ENCODE results near the gene ALDH3A1.

DNA sequence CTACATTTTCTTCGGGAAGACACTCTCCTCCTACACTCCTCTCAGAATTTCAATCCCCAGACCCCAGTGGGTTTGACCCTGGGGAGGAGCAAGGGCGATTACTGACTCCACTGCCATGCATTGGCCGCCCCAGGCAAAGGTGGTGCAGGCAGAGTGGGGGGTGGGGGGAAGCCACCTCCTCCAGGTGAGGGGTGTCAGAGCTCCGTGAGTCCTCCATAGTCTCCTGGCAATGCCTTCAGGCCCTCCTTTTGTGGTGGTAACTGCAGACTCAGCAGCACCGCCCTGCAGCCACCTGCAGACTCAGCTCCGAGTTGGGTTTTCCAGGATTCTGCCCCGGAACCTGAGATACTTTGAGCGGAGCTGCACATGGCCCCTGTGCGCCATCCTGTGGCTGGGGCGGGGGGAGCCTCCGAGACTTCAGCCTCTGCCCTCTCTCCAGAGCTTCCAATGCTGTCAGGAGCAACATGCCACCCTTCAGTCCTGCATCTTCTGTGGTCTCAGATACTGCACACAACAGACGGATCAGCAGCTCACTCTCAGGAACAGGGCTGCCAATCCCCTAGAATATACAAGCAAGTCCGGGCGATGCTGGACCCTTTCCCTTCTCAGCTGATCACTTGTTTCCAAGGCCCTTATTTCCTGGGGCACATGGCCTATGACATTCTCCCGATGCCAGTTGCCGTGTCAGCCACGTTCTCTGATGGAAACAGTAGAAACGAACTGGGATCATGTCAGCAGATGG, 29.3 kb downstream of the ALDH3A1 start:
- TF ChIP-seq, protein P1, sequence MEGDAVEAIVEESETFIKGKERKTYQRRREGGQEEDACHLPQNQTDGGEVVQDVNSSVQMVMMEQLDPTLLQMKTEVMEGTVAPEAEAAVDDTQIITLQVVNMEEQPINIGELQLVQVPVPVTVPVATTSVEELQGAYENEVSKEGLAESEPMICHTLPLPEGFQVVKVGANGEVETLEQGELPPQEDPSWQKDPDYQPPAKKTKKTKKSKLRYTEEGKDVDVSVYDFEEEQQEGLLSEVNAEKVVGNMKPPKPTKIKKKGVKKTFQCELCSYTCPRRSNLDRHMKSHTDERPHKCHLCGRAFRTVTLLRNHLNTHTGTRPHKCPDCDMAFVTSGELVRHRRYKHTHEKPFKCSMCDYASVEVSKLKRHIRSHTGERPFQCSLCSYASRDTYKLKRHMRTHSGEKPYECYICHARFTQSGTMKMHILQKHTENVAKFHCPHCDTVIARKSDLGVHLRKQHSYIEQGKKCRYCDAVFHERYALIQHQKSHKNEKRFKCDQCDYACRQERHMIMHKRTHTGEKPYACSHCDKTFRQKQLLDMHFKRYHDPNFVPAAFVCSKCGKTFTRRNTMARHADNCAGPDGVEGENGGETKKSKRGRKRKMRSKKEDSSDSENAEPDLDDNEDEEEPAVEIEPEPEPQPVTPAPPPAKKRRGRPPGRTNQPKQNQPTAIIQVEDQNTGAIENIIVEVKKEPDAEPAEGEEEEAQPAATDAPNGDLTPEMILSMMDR (IDR thresholded peaks at IDR 0.05; ENCODE audit: low read depth, low read length, poor library complexity, severe bottlenecking), result peak; percentile 19
- TF ChIP-seq EZH2phosphoT487 (IDR thresholded peaks at IDR 0.05; ENCODE audit: borderline replicate concordance, low read length), result no peak
